ENCODE data around the gene PLXDC1.
"Not testable (repeated sequence)": the region's sequence is repeated elsewhere in the genome, so short reads cannot be mapped to it uniquely, and the experiment has no call there.

Gene PLXDC1

GRCh38 chr17:39035578-39035977, 115.9 kb downstream of the PLXDC1 start:
- not testable (repeated sequence) for H3K27ac ChIP-seq (ENCODE audit: low read length); H3K27me3 ChIP-seq (ENCODE audit: control insufficient read depth, insufficient read depth, low read length); H3K9ac ChIP-seq (ENCODE audit: low read length); H3K4me1 ChIP-seq (ENCODE audit: control insufficient read depth, low read depth, low read length); H3K36me3 ChIP-seq (ENCODE audit: control insufficient read depth, low read depth, low read length); H3K4me3 ChIP-seq (ENCODE audit: low read length); H3K9me3 ChIP-seq (ENCODE audit: control insufficient read depth, low read depth, low read length)

GRCh38 chr17:39028690-39029089, 122.7 kb downstream of the PLXDC1 start:
- no peak overlapping the region for H3K27ac ChIP-seq (ENCODE audit: low read length)
- no peak overlapping the region for H3K9ac ChIP-seq (ENCODE audit: low read length)
- no peaks in the 10 kb centered on the region for H3K9me3 ChIP-seq (ENCODE audit: control insufficient read depth, low read depth, low read length)
- no peaks in the 10 kb centered on the region for H3K4me1 ChIP-seq (ENCODE audit: control insufficient read depth, low read depth, low read length)
- H3K36me3 ChIP-seq (ENCODE audit: control insufficient read depth, low read depth, low read length): no peaks in the 10 kb centered on the region
- H3K27me3 ChIP-seq (ENCODE audit: control insufficient read depth, insufficient read depth, low read length): peaks cover 25% of the 10 kb centered on the region
- H3K4me3 ChIP-seq (ENCODE audit: low read length): no peak overlapping the region

- Histone ChIP-seq H3K9me3 (ENCODE audit: control insufficient read depth, low read depth, low read length) (no peaks in the 10 kb centered on the region), H3K27ac (ENCODE audit: low read length) (no peak overlapping the region), H3K4me1 (ENCODE audit: control insufficient read depth, low read depth, low read length) (no peaks in the 10 kb centered on the region), H3K36me3 (ENCODE audit: control insufficient read depth, low read depth, low read length) (no peaks in the 10 kb centered on the region), H3K27me3 (ENCODE audit: control insufficient read depth, insufficient read depth, low read length) (peaks cover 25% of the 10 kb centered on the region), H3K9ac (ENCODE audit: low read length) (no peak overlapping the region), H3K4me3 (ENCODE audit: low read length) (peak overlapping the region; percentile 57)
These were observed 123.9 kb downstream of the PLXDC1 start for GRCh38 chr17:39027455-39028035.

GRCh38 chr17:39026980-39027451, 124.4 kb downstream of the PLXDC1 start:
- Histone ChIP-seq H3K9ac (ENCODE audit: low read length) (no peak overlapping the region), H3K27me3 (ENCODE audit: control insufficient read depth, insufficient read depth, low read length) (peaks cover 25% of the 10 kb centered on the region)

GRCh38 chr17:39026346-39026745, 125.1 kb downstream of the PLXDC1 start:
- not testable (repeated sequence) for H3K27ac ChIP-seq (ENCODE audit: low read length); H3K4me1 ChIP-seq (ENCODE audit: control insufficient read depth, low read depth, low read length); H3K4me3 ChIP-seq (ENCODE audit: low read length); H3K36me3 ChIP-seq (ENCODE audit: control insufficient read depth, low read depth, low read length); H3K9me3 ChIP-seq (ENCODE audit: control insufficient read depth, low read depth, low read length); H3K9ac ChIP-seq (ENCODE audit: low read length)
- peaks cover 25% of the 10 kb centered on the region for H3K27me3 ChIP-seq (ENCODE audit: control insufficient read depth, insufficient read depth, low read length)

More at GRCh38 chr17:39026980-39027451, 124.4 kb downstream of the PLXDC1 start:
- H3K9me3 ChIP-seq (ENCODE audit: control insufficient read depth, low read depth, low read length): no peaks in the 10 kb centered on the region
- peak overlapping the region; percentile 57 for H3K4me3 ChIP-seq (ENCODE audit: low read length)
- H3K27ac ChIP-seq (ENCODE audit: low read length): no peak overlapping the region
- no peaks in the 10 kb centered on the region for H3K4me1 ChIP-seq (ENCODE audit: control insufficient read depth, low read depth, low read length)
- H3K36me3 ChIP-seq (ENCODE audit: control insufficient read depth, low read depth, low read length): no peaks in the 10 kb centered on the region

- peaks cover 22% of the 10 kb centered on the region for H3K27me3 ChIP-seq (ENCODE audit: control insufficient read depth, insufficient read depth, low read length)
- H3K9me3 ChIP-seq (ENCODE audit: control insufficient read depth, low read depth, low read length): no peaks in the 10 kb centered on the region
- peaks cover 6% of the 10 kb centered on the region for H3K4me1 ChIP-seq (ENCODE audit: control insufficient read depth, low read depth, low read length)
- no peak overlapping the region for H3K27ac ChIP-seq (ENCODE audit: low read length)
- H3K36me3 ChIP-seq (ENCODE audit: control insufficient read depth, low read depth, low read length): no peaks in the 10 kb centered on the region
- H3K4me3 ChIP-seq (ENCODE audit: low read length): no peak overlapping the region
- no peak overlapping the region for H3K9ac ChIP-seq (ENCODE audit: low read length)
These were observed 128.5 kb downstream of the PLXDC1 start for GRCh38 chr17:39022924-39023323.

- H3K9me3 ChIP-seq (ENCODE audit: control insufficient read depth, low read depth, low read length); H3K9ac ChIP-seq (ENCODE audit: low read length); H3K27me3 ChIP-seq (ENCODE audit: control insufficient read depth, insufficient read depth, low read length); H3K27ac ChIP-seq (ENCODE audit: low read length); H3K4me1 ChIP-seq (ENCODE audit: control insufficient read depth, low read depth, low read length); H3K36me3 ChIP-seq (ENCODE audit: control insufficient read depth, low read depth, low read length); H3K4me3 ChIP-seq (ENCODE audit: low read length): not testable (repeated sequence)
These were observed 131.4 kb downstream of the PLXDC1 start for GRCh38 chr17:39020037-39020436.

- H3K4me1 ChIP-seq (ENCODE audit: control insufficient read depth, low read depth, low read length): peaks cover 6% of the 10 kb centered on the region
- no peak overlapping the region for H3K4me3 ChIP-seq (ENCODE audit: low read length)
- no peaks in the 10 kb centered on the region for H3K27me3 ChIP-seq (ENCODE audit: control insufficient read depth, insufficient read depth, low read length)
- no peaks in the 10 kb centered on the region for H3K9me3 ChIP-seq (ENCODE audit: control insufficient read depth, low read depth, low read length)
- H3K36me3 ChIP-seq (ENCODE audit: control insufficient read depth, low read depth, low read length): no peaks in the 10 kb centered on the region
- H3K27ac ChIP-seq (ENCODE audit: low read length): no peak overlapping the region
- H3K9ac ChIP-seq (ENCODE audit: low read length): no peak overlapping the region
These were observed 132.9 kb downstream of the PLXDC1 start for GRCh38 chr17:39018267-39019134.

- Histone ChIP-seq H3K36me3 (ENCODE audit: control insufficient read depth, low read depth, low read length) (no peaks in the 10 kb centered on the region), H3K27me3 (ENCODE audit: control insufficient read depth, insufficient read depth, low read length) (no peaks in the 10 kb centered on the region), H3K4me3 (ENCODE audit: low read length) (no peak overlapping the region), H3K4me1 (ENCODE audit: control insufficient read depth, low read depth, low read length) (peaks cover 12% of the 10 kb centered on the region), H3K9me3 (ENCODE audit: control insufficient read depth, low read depth, low read length) (no peaks in the 10 kb centered on the region), H3K27ac (ENCODE audit: low read length) (no peak overlapping the region), H3K9ac (ENCODE audit: low read length) (no peak overlapping the region)
These were observed 135.0 kb downstream of the PLXDC1 start for GRCh38 chr17:39016193-39017153.

GRCh38 chr17:39015546-39015935, 135.9 kb downstream of the PLXDC1 start:
- Histone ChIP-seq H3K27me3 (ENCODE audit: control insufficient read depth, insufficient read depth, low read length) (no peaks in the 10 kb centered on the region), H3K4me3 (ENCODE audit: low read length) (no peak overlapping the region), H3K9ac (ENCODE audit: low read length) (no peak overlapping the region), H3K4me1 (ENCODE audit: control insufficient read depth, low read depth, low read length) (peaks cover 12% of the 10 kb centered on the region), H3K9me3 (ENCODE audit: control insufficient read depth, low read depth, low read length) (no peaks in the 10 kb centered on the region), H3K36me3 (ENCODE audit: control insufficient read depth, low read depth, low read length) (no peaks in the 10 kb centered on the region), H3K27ac (ENCODE audit: low read length) (no peak overlapping the region)

GRCh38 chr17:39014795-39015545, 136.5 kb downstream of the PLXDC1 start:
- no peak overlapping the region for H3K9ac ChIP-seq (ENCODE audit: low read length)
- H3K9me3 ChIP-seq (ENCODE audit: control insufficient read depth, low read depth, low read length): no peaks in the 10 kb centered on the region
- H3K4me3 ChIP-seq (ENCODE audit: low read length): no peak overlapping the region
- no peaks in the 10 kb centered on the region for H3K27me3 ChIP-seq (ENCODE audit: control insufficient read depth, insufficient read depth, low read length)
- H3K36me3 ChIP-seq (ENCODE audit: control insufficient read depth, low read depth, low read length): no peaks in the 10 kb centered on the region
- no peak overlapping the region for H3K27ac ChIP-seq (ENCODE audit: low read length)
- H3K4me1 ChIP-seq (ENCODE audit: control insufficient read depth, low read depth, low read length): peaks cover 12% of the 10 kb centered on the region

Measured in iPS-18a (cell line).